HG02938 (cell line): Measurements from ENCODE around the gene CDK6.
"Not testable (repeated sequence)": the region's sequence is repeated elsewhere in the genome, so short reads cannot be mapped to it uniquely, and the experiment has no call there.

Experiments used
- ATAC-seq: cut with Tn5 transposase; IDR thresholded peaks from one replicate; pipeline ENCODE4 v1.9.1; 2021; ENCODE audit warnings: mild to moderate bottlenecking, moderate library complexity; ENCODE audit not compliant: unreplicated experiment

CDK6 gene

GRCh38 chr7:92763636-92764423 is 72.5 kb downstream of the CDK6 start:
- ATAC-seq = no peak

GRCh38 chr7:92762851-92763250 is 73.5 kb downstream of the CDK6 start:
- no peak for ATAC-seq

- ATAC-seq = no peak
Observed at GRCh38 chr7:92761391-92762097, 74.8 kb downstream of the CDK6 start.

GRCh38 chr7:92758796-92759431 is 77.5 kb downstream of the CDK6 start:
- no peak for ATAC-seq

GRCh38 chr7:92757311-92757910 is 79.0 kb downstream of the CDK6 start:
- not testable (repeated sequence) for ATAC-seq

- no peak for ATAC-seq
Observed at GRCh38 chr7:92755680-92756079, 80.7 kb downstream of the CDK6 start.

GRCh38 chr7:92754919-92755581 is 81.3 kb downstream of the CDK6 start:
- no peak for ATAC-seq

GRCh38 chr7:92753614-92754013 is 82.8 kb downstream of the CDK6 start:
- ATAC-seq = no peak

- no peak for ATAC-seq
Observed at GRCh38 chr7:92751902-92752901, 84.2 kb downstream of the CDK6 start.

- no peak for ATAC-seq
Observed at GRCh38 chr7:92750946-92751345, 85.4 kb downstream of the CDK6 start.

- no peak for ATAC-seq
Observed at GRCh38 chr7:92750447-92750839, 85.9 kb downstream of the CDK6 start.

- ATAC-seq = no peak
Observed at GRCh38 chr7:92749832-92750446, 86.4 kb downstream of the CDK6 start.

GRCh38 chr7:92749327-92749755 is 87.0 kb downstream of the CDK6 start:
- ATAC-seq = no peak

GRCh38 chr7:92748495-92748894 is 87.9 kb downstream of the CDK6 start:
- ATAC-seq = no peak

- ATAC-seq = no peak
Observed at GRCh38 chr7:92747041-92747835, 89.1 kb downstream of the CDK6 start.

GRCh38 chr7:92745241-92745640 is 91.1 kb downstream of the CDK6 start:
- ATAC-seq = no peak

- not testable (repeated sequence) for ATAC-seq
Observed at GRCh38 chr7:92744180-92744579, 92.2 kb downstream of the CDK6 start.

- no peak for ATAC-seq
Observed at GRCh38 chr7:92742186-92742585, 94.2 kb downstream of the CDK6 start.
